Measurements from ENCODE around the gene POLR2E.

Gene POLR2E

GRCh38 chr19:1093330-1093729 lies 1.8 kb downstream of the POLR2E start:
- DNase-seq: no peak

- DNase-seq: no peak
Observed at GRCh38 chr19:1091544-1092175, 3.5 kb downstream of the POLR2E start.

GRCh38 chr19:1090731-1091543 lies 4.2 kb downstream of the POLR2E start:
- no peak for DNase-seq

- DNase-seq: no peak
Observed at GRCh38 chr19:1089891-1090290, 5.3 kb downstream of the POLR2E start.

GRCh38 chr19:1089126-1089771 lies 5.9 kb downstream of the POLR2E start:
- no peak for DNase-seq

GRCh38 chr19:1088416-1089010 lies 6.7 kb downstream of the POLR2E start:
- no peak for DNase-seq

GRCh38 chr19:1087813-1088415 lies 7.3 kb downstream of the POLR2E start:
- DNase-seq: no peak

GRCh38 chr19:1086613-1087012 lies 8.6 kb downstream of the POLR2E start:
- no peak for DNase-seq

GRCh38 chr19:1085676-1086442 lies 9.3 kb downstream of the POLR2E start:
- DNase-seq: no peak

- no peak for DNase-seq
Observed at GRCh38 chr19:1085053-1085658, 10.0 kb downstream of the POLR2E start.

GRCh38 chr19:1084024-1084868 lies 10.9 kb downstream of the POLR2E start:
- no peak for DNase-seq

- DNase-seq: no peak
Observed at GRCh38 chr19:1082928-1083816, 12.0 kb downstream of the POLR2E start.

GRCh38 chr19:1082165-1082927 lies 12.8 kb downstream of the POLR2E start:
- peak; percentile 88 for DNase-seq

GRCh38 chr19:1081301-1082164 lies 13.6 kb downstream of the POLR2E start:
- DNase-seq: no peak

- no peak for DNase-seq
Observed at GRCh38 chr19:1080360-1081161, 14.6 kb downstream of the POLR2E start.

- DNase-seq: no peak
Observed at GRCh38 chr19:1079566-1080111, 15.5 kb downstream of the POLR2E start.

- DNase-seq: no peak
Observed at GRCh38 chr19:1076951-1077350, 18.2 kb downstream of the POLR2E start.
